Mesothelial cell of epicardium (in vitro differentiated cells): Measurements from ENCODE around the gene RGS9. TPM values are rescaled to one million over a fixed set of nuclear protein-coding genes. Genes with fewer than 3 reads are reported as not detected.

Experiments used
- DNase-seq, 2 experiments: peaks; one replicate each; pipeline ENCODE4 v3.0.0; 2021; ENCODE audit warnings: low spot score in 2 of 2; ENCODE audit not compliant: unreplicated experiment in 2 of 2
- H3K27ac Mint-ChIP-seq: 2 replicates; pipeline ENCODE4 v1.8.0; 2021; ENCODE audit warnings: mixed read lengths
- H3K27me3 Mint-ChIP-seq: 2 replicates; pipeline ENCODE4 v1.8.0; 2021; ENCODE audit warnings: low read depth, mixed read lengths
- H3K36me3 Mint-ChIP-seq: 2 replicates; pipeline ENCODE4 v1.8.0; 2021; ENCODE audit warnings: mixed read lengths
- H3K4me1 Mint-ChIP-seq: 2 replicates; pipeline ENCODE4 v1.8.0; 2021; ENCODE audit warnings: mixed read lengths
- H3K4me3 Mint-ChIP-seq: 2 replicates; pipeline ENCODE4 v1.8.0; 2021; ENCODE audit warnings: mild to moderate bottlenecking, moderate library complexity, mixed read lengths
- H3K9me3 Mint-ChIP-seq: 2 replicates; pipeline ENCODE4 v1.8.0; 2021; ENCODE audit warnings: mixed read lengths
- CTCF ChIP-seq: fragments of 200-600 bp; sonication (generic); IDR thresholded peaks from one replicate; pipeline ENCODE4 v1.5.0; 2021; ENCODE audit warnings: antibody characterized with exemption; ENCODE audit not compliant: unreplicated experiment
- total RNA-seq: library from RNA; stranded (reverse); gene quantifications from 3 replicates; pipeline ENCODE4 v1.2.1, GENCODE V29; 2021

Gene RGS9
- total RNA-seq, 1 donor from 2014 or later, result 8.9 TPM

GRCh38 chr17:65243838-65244625, 106.9 kb downstream of the RGS9 start:
- Mint-ChIP-seq H3K27ac (peak overlapping the region; percentile 5), H3K9me3 (no peaks in the 10 kb centered on the region), H3K27me3 (peaks cover 9% of the 10 kb centered on the region), H3K4me3 (no peak overlapping the region), H3K36me3 (no peaks in the 10 kb centered on the region), H3K4me1 (peaks cover 13% of the 10 kb centered on the region)
- no peak for DNase-seq
- no peak for TF ChIP-seq CTCF

- no peaks in the 10 kb centered on the region for H3K36me3 Mint-ChIP-seq
- TF ChIP-seq CTCF, result no peak
- no peaks in the 10 kb centered on the region for H3K9me3 Mint-ChIP-seq
- H3K27ac Mint-ChIP-seq, result no peak overlapping the region
- H3K4me3 Mint-ChIP-seq, result no peak overlapping the region
- no peak for DNase-seq
- H3K27me3 Mint-ChIP-seq, result peaks cover 19% of the 10 kb centered on the region
- peaks cover 9% of the 10 kb centered on the region for H3K4me1 Mint-ChIP-seq
Observed at GRCh38 chr17:65246252-65246651, 109.1 kb downstream of the RGS9 start.

- DNase-seq, result no peak
- Mint-ChIP-seq H3K27ac (no peak overlapping the region), H3K36me3 (no peaks in the 10 kb centered on the region), H3K27me3 (peaks cover 35% of the 10 kb centered on the region), H3K4me3 (no peak overlapping the region), H3K9me3 (no peaks in the 10 kb centered on the region), H3K4me1 (no peaks in the 10 kb centered on the region)
- TF ChIP-seq CTCF, result no peak
Observed at GRCh38 chr17:65249774-65250173, 112.6 kb downstream of the RGS9 start.

GRCh38 chr17:65254166-65254565, 117.0 kb downstream of the RGS9 start:
- H3K36me3 Mint-ChIP-seq, result no peaks in the 10 kb centered on the region
- H3K27ac Mint-ChIP-seq, result no peak overlapping the region
- no peak for TF ChIP-seq CTCF
- H3K4me3 Mint-ChIP-seq, result no peak overlapping the region
- peaks cover 26% of the 10 kb centered on the region for H3K27me3 Mint-ChIP-seq
- DNase-seq, result no peak
- peaks cover 5% of the 10 kb centered on the region for H3K9me3 Mint-ChIP-seq
- peaks cover 2% of the 10 kb centered on the region for H3K4me1 Mint-ChIP-seq

GRCh38 chr17:65259281-65259680, 122.1 kb downstream of the RGS9 start:
- Mint-ChIP-seq H3K4me1 (peaks cover 28% of the 10 kb centered on the region), H3K36me3 (no peaks in the 10 kb centered on the region), H3K4me3 (no peak overlapping the region), H3K27me3 (peaks cover 4% of the 10 kb centered on the region), H3K27ac (peak overlapping the region; percentile 67), H3K9me3 (peaks cover 5% of the 10 kb centered on the region)
- no peak for TF ChIP-seq CTCF
- no peak for DNase-seq
